ENCODE results near the gene VPS29.
"Not testable (repeated sequence)": the region's sequence is repeated elsewhere in the genome, so short reads cannot be mapped to it uniquely, and the experiment has no call there.

Gene VPS29

DNA sequence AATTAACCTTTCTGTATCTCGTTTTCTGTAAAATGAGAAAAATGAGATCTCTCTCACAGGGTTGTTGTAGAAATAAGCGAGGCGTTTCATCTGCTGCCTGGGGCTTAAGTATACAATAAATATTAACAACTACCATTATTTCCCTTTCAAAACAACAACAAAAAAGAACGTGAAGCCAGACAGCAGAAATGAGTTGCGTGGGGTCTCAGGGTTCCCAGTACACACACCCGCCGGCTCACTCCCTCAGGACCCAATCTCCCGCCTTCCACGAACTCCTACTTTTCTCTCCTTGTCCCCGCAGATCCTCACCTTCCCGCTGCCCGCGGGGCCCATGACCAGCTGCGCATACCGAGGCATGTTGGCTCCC is 34.1 kb downstream of the VPS29 start:
- Histone ChIP-seq H3K36me3 (ENCODE audit: control insufficient read depth, low read depth, low read length) (peaks cover 10% of the 10 kb centered on the region), H3K9ac (ENCODE audit: low read length) (peak overlapping the region; percentile 90), H3K4me1 (ENCODE audit: control insufficient read depth, low read depth, low read length) (peaks cover 4% of the 10 kb centered on the region), H3K27ac (ENCODE audit: low read length) (peak overlapping the region; percentile 33), H3K27me3 (ENCODE audit: control insufficient read depth, insufficient read depth, low read length) (no peaks in the 10 kb centered on the region), H3K9me3 (ENCODE audit: control insufficient read depth, low read depth, low read length) (no peaks in the 10 kb centered on the region), H3K4me3 (ENCODE audit: low read length) (peak overlapping the region; percentile 97)

DNA sequence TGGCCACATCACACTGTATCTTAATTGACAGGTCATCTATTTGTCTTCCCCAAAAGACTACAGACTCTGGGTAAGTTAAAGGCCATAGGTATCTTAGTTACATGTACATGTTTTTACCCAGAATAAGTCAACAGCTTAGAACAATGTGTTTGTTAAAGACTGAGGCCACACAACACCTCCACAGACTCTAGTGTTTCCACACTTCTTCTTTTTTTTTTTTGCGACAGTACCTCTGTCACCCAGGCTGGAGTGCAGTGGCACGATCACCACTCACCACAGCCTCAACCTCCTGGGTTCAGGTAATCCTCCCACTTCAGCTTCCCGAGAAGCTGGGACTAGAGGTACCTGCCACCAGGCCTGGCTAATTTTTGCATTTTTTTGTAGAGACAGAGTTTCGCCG is 35.1 kb downstream of the VPS29 start:
- H3K27ac ChIP-seq (ENCODE audit: low read length): no peak overlapping the region
- H3K27me3 ChIP-seq (ENCODE audit: control insufficient read depth, insufficient read depth, low read length): no peaks in the 10 kb centered on the region
- peak overlapping the region; percentile 90 for H3K9ac ChIP-seq (ENCODE audit: low read length)
- H3K4me1 ChIP-seq (ENCODE audit: control insufficient read depth, low read depth, low read length): peaks cover 4% of the 10 kb centered on the region
- H3K4me3 ChIP-seq (ENCODE audit: low read length): peak overlapping the region; percentile 97
- H3K9me3 ChIP-seq (ENCODE audit: control insufficient read depth, low read depth, low read length): no peaks in the 10 kb centered on the region
- peaks cover 15% of the 10 kb centered on the region for H3K36me3 ChIP-seq (ENCODE audit: control insufficient read depth, low read depth, low read length)

DNA sequence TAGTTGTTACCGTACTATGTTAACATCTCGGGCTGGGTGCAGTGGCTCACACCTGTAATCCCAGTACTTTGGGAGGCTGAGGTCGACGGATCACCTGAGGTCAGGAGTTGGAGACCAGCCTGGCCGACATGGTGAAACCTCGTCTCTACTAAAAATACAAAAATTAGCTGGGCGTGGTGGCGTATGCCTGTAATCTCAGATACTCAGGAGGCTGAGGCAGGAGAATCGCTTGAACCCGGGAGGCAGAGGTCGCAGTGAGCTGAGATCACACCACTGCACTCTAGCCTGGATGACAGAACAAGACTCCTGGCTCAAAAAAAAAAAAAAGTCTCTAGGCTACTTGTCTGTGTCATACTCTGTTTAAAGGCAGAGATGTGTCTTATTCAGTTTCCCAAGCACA is 36.1 kb downstream of the VPS29 start:
- H3K36me3 ChIP-seq (ENCODE audit: control insufficient read depth, low read depth, low read length): peaks cover 15% of the 10 kb centered on the region
- H3K27me3 ChIP-seq (ENCODE audit: control insufficient read depth, insufficient read depth, low read length); H3K27ac ChIP-seq (ENCODE audit: low read length); H3K4me3 ChIP-seq (ENCODE audit: low read length); H3K9me3 ChIP-seq (ENCODE audit: control insufficient read depth, low read depth, low read length); H3K4me1 ChIP-seq (ENCODE audit: control insufficient read depth, low read depth, low read length); H3K9ac ChIP-seq (ENCODE audit: low read length): not testable (repeated sequence)

DNA sequence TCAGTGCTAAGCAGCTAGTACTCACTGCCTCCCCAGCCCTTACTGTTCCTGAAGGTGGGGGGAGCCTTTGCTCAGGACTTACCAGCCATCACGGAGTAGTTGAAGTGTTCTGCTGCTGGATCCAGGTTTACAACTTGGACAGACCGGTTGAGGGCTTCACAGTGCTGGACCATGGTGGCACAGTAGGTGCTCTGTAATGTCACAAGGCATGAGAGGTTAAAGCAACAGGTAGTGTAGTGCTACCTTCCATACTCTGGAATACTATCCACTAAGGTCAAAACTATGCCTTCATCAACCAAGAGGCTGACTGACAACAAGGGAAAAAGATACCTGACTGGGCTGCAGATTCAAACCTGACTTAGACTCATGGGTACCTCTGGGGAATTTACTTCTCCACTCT is 36.9 kb downstream of the VPS29 start:
- peaks cover 19% of the 10 kb centered on the region for H3K36me3 ChIP-seq (ENCODE audit: control insufficient read depth, low read depth, low read length)

DNA sequence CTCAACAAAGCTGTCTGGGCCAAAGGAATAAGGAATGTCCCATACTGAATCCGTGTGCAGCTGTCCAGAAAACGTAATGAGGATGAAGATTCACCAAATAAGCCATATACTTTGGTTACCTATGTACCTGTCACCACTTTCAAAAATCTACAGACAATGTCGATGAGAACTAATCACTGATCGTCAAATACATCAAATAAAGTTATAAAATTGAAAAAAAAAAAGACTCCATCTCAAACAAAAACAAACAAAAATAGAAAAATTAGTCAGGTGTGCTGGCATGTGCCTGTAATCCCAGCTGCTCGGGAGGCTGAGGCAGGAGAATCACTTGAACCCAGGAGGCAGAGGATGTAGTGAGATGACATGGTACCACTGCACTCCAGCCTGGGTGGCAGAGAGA is 40.7 kb downstream of the VPS29 start:
- H3K27me3 ChIP-seq (ENCODE audit: control insufficient read depth, insufficient read depth, low read length); H3K4me3 ChIP-seq (ENCODE audit: low read length); H3K4me1 ChIP-seq (ENCODE audit: control insufficient read depth, low read depth, low read length); H3K9ac ChIP-seq (ENCODE audit: low read length); H3K27ac ChIP-seq (ENCODE audit: low read length); H3K9me3 ChIP-seq (ENCODE audit: control insufficient read depth, low read depth, low read length): not testable (repeated sequence)
- peaks cover 39% of the 10 kb centered on the region for H3K36me3 ChIP-seq (ENCODE audit: control insufficient read depth, low read depth, low read length)

More for the DNA sequence above, 36.9 kb downstream of the VPS29 start:
- H3K9ac ChIP-seq (ENCODE audit: low read length): no peak overlapping the region
- H3K4me1 ChIP-seq (ENCODE audit: control insufficient read depth, low read depth, low read length): peaks cover 4% of the 10 kb centered on the region
- H3K27me3 ChIP-seq (ENCODE audit: control insufficient read depth, insufficient read depth, low read length): no peaks in the 10 kb centered on the region
- no peak overlapping the region for H3K27ac ChIP-seq (ENCODE audit: low read length)
- H3K9me3 ChIP-seq (ENCODE audit: control insufficient read depth, low read depth, low read length): no peaks in the 10 kb centered on the region
- no peak overlapping the region for H3K4me3 ChIP-seq (ENCODE audit: low read length)

DNA sequence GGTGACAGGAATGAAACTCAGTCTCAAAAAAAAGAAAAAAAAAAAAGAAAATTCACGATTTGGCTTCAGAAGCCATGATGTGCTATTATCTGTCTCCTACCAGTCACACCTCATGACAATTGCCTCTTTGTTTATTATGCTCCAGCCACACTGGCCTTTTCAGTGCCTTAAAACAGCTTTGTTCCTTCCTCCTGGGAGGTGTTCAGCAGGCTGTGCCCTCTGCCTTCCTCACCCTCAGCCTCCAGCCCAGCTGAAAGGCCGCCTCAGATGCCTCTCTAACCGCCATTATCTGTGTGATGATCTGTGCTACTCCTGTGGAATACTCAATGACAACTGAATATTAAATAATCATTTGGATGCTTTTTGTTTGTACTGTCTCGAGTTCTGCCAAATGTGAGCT is 43.2 kb downstream of the VPS29 start:
- H3K27ac ChIP-seq (ENCODE audit: low read length): no peak overlapping the region
- peaks cover 44% of the 10 kb centered on the region for H3K36me3 ChIP-seq (ENCODE audit: control insufficient read depth, low read depth, low read length)
- H3K9me3 ChIP-seq (ENCODE audit: control insufficient read depth, low read depth, low read length): no peaks in the 10 kb centered on the region
- H3K4me3 ChIP-seq (ENCODE audit: low read length): no peak overlapping the region
- no peaks in the 10 kb centered on the region for H3K4me1 ChIP-seq (ENCODE audit: control insufficient read depth, low read depth, low read length)
- H3K9ac ChIP-seq (ENCODE audit: low read length): no peak overlapping the region
- H3K27me3 ChIP-seq (ENCODE audit: control insufficient read depth, insufficient read depth, low read length): no peaks in the 10 kb centered on the region

DNA sequence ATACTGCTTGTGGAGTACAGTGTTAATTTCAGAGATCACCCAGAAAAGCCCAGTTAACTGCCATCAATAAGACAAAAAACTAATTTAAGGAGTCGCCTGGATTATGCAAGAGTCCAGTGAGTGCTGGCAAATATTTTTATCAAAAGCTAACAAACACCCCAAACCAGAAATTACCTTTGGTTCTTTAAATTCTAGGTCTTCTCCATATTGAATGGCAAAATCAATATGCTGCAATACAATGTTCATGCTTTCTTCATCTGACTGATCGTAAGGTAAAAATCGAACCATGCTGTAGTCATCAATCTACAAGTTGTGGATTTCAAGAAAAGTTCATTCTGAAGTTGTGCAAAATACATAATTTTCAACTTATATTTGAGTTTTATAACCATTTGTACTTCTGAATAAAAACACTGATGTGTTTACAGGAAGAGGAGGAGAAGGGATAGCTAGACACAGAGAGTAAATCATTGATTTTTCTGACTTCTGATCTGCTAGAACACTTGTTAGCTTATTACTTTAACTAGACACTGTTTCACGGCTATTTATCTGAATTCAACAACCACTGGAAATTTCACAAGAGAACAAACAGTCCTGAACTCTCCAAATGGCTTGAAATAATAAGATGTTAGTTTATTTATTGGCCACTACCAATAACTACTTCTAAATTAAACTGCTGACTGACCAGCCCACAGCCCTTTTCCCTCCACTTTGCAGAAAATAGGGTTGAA is 48.2 kb downstream of the VPS29 start:
- no peaks in the 10 kb centered on the region for H3K9me3 ChIP-seq (ENCODE audit: control insufficient read depth, low read depth, low read length)
- H3K4me3 ChIP-seq (ENCODE audit: low read length): no peak overlapping the region
- no peaks in the 10 kb centered on the region for H3K4me1 ChIP-seq (ENCODE audit: control insufficient read depth, low read depth, low read length)
- H3K27me3 ChIP-seq (ENCODE audit: control insufficient read depth, insufficient read depth, low read length): no peaks in the 10 kb centered on the region
- no peak overlapping the region for H3K27ac ChIP-seq (ENCODE audit: low read length)
- H3K9ac ChIP-seq (ENCODE audit: low read length): no peak overlapping the region
- H3K36me3 ChIP-seq (ENCODE audit: control insufficient read depth, low read depth, low read length): peaks cover 48% of the 10 kb centered on the region

DNA sequence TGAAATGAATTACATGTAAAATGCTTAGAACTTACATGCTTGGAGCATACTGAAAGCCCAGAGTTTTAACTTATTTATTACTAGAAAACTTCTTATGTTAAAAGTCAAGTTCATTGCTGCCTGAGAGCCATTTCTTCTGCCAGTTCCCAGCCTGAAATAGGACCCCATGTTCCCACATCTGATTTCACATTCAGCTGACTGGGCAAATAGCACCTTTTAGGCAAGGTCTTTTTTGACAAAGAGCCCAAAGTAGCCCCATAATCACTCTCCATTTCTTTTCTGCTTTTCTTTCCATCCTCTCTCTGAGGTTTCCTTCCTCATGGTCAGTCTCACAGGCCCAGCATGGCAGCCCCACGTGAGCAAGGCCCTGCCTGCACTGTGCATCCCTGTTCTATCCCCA is 50.6 kb downstream of the VPS29 start:
- no peaks in the 10 kb centered on the region for H3K4me1 ChIP-seq (ENCODE audit: control insufficient read depth, low read depth, low read length)
- no peaks in the 10 kb centered on the region for H3K27me3 ChIP-seq (ENCODE audit: control insufficient read depth, insufficient read depth, low read length)
- no peaks in the 10 kb centered on the region for H3K9me3 ChIP-seq (ENCODE audit: control insufficient read depth, low read depth, low read length)
- H3K36me3 ChIP-seq (ENCODE audit: control insufficient read depth, low read depth, low read length): peaks cover 37% of the 10 kb centered on the region
- no peak overlapping the region for H3K27ac ChIP-seq (ENCODE audit: low read length)
- H3K4me3 ChIP-seq (ENCODE audit: low read length): no peak overlapping the region
- H3K9ac ChIP-seq (ENCODE audit: low read length): no peak overlapping the region

DNA sequence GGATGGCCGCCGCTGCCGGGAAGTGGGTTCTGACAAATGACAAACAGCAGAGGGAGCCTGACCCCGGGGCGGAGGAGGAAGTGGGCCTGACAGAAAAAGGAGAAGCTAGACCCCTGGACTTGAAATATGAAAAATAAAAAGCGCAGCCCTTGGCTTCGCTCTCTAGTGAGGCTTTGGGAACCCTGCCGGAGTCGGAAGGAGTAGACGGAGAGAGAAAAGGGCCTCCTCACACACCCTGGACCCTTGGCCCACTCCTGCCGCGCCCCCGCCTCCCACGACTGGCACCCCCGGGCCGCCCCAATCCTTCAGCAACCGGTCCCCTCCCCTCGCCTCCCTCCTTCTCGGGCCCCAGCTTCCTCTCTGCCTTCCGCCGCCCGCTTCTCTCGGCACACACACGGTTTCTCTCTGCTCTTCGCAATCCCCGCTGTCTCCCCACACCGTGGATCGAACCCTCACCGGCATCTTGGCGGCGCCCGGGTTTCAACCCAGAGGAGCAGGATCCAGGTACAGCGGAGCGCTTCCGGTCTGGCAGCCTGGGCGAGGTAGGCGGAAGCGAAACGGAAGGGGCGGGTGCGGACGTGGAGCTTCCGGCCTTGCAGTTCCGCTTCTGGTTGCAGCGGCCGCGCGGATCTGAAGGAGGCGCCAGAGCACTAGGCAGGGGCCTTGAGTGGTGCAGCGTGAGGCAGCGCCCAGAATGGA is 52.0 kb downstream of the VPS29 start, which contains the start of gene ARPC3:
TSS of gene ARPC3 (minus strand) at position 539 of the 699 bp plus-strand sequence. CDS start at position 462, 77 bp downstream.
- peaks cover 35% of the 10 kb centered on the region for H3K36me3 ChIP-seq (ENCODE audit: control insufficient read depth, low read depth, low read length)
- peak within 1 kb of the TSS; percentile 76 for H3K9ac ChIP-seq (ENCODE audit: low read length)
- no peaks in the 10 kb centered on the region for H3K4me1 ChIP-seq (ENCODE audit: control insufficient read depth, low read depth, low read length)
- no peak within 1 kb of the TSS for H3K27ac ChIP-seq (ENCODE audit: low read length)
- H3K27me3 ChIP-seq (ENCODE audit: control insufficient read depth, insufficient read depth, low read length): no peaks in the 10 kb centered on the region
- no peaks in the 10 kb centered on the region for H3K9me3 ChIP-seq (ENCODE audit: control insufficient read depth, low read depth, low read length)
- peak within 1 kb of the TSS; percentile 97 for H3K4me3 ChIP-seq (ENCODE audit: low read length)

DNA sequence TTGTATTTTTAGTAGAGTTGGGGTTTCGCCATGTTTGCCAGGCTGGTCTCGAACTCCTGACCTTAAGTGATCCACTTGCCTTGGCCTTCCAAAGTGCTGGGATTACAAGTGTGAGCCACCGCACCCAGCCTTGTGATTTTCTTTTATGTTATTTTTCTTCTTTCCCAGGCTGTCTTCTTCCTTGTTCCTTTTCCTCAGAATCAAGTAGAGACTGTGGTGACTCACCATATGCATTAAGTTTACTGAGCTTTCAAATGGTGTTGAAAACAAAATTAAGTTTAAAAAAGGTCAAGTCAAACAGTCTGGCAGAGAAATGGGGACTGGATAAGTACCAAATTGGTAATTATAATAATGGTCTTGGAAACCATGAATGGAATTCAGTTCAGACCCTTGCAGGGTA is 57.5 kb downstream of the VPS29 start:
- H3K9ac ChIP-seq (ENCODE audit: low read length): no peak overlapping the region
- H3K27me3 ChIP-seq (ENCODE audit: control insufficient read depth, insufficient read depth, low read length): no peaks in the 10 kb centered on the region
- peaks cover 31% of the 10 kb centered on the region for H3K36me3 ChIP-seq (ENCODE audit: control insufficient read depth, low read depth, low read length)
- no peaks in the 10 kb centered on the region for H3K4me1 ChIP-seq (ENCODE audit: control insufficient read depth, low read depth, low read length)
- no peaks in the 10 kb centered on the region for H3K9me3 ChIP-seq (ENCODE audit: control insufficient read depth, low read depth, low read length)
- no peak overlapping the region for H3K4me3 ChIP-seq (ENCODE audit: low read length)
- no peak overlapping the region for H3K27ac ChIP-seq (ENCODE audit: low read length)

Data from iPS-18a (cell line).